HepG2 (cell line): ENCODE measurements around the gene CCDC183. TPM values are rescaled to one million over a fixed set of nuclear protein-coding genes. Genes with fewer than 3 reads are reported as not detected.
"Not testable (repeated sequence)": the region's sequence is repeated elsewhere in the genome, so short reads cannot be mapped to it uniquely, and the experiment has no call there.

Source experiments
- ATAC-seq: fragments of 200-7000 bp; cut with Tn5 transposase; 3 replicates; pipeline ENCODE4 v1.9.1; 2020; ENCODE audit warnings: mild to moderate bottlenecking, moderate library complexity
- BruUV-seq: library from RNA; stranded (reverse); fragments of 400-500 nt; replicated peaks from 2 replicates; lab custom pipeline; 2021; lab: Mats Ljungman, UMichigan
- CTCF ChIA-PET: fragments of 300-600 bp; formaldehyde crosslinking; extraction: SDS; loops from one replicate; lab custom pipeline; 2021; ENCODE audit warnings: low total read pairs, inconsistent platforms, low intra/inter-chr PET ratio; lab: Yijun Ruan, JAX
- POLR2A ChIA-PET: fragments of 350-600 bp; sonication (Branson Sonifier 250); formaldehyde crosslinking; loops from one replicate; lab custom pipeline; 2020; ENCODE audit warnings: antibody characterized with exemption, inconsistent platforms; lab: Yijun Ruan, JAX
- DNase-seq: peaks from one replicate; pipeline ENCODE4 v3.0.0-alpha.2; 2015; ENCODE audit warnings: low spot score
- FAIRE-seq: peaks from 3 replicates; lab custom pipeline; 2011; peaks lifted over from hg19 to GRCh38; lab: Jason Lieb, UNC
- H2AFZ ChIP-seq: one replicate; pipeline ENCODE4 v1.6.1; 2011; ENCODE audit warnings: low read length, inconsistent platforms
- H3K27ac ChIP-seq: fragments of 300-600 bp; 3 replicates; pipeline ENCODE4 v1.8.0; 2011; ENCODE audit warnings: mixed run types, mild to moderate bottlenecking, mixed read lengths, low read length, inconsistent platforms; ENCODE audit not compliant: insufficient read depth; ENCODE audit errors: extremely low read length
- H3K27me3 ChIP-seq, 2 experiments: fragments of 200-600 bp in 1 of 2; 2 replicates in 1 of 2; 3 replicates in 1 of 2; pipeline versions ENCODE4 v1.6.0 to v1.8.0; 2011; ENCODE audit warnings: low read length in 2 of 2, mild to moderate bottlenecking in 2 of 2, moderate library complexity in 2 of 2, inconsistent platforms in 1 of 2; ENCODE audit not compliant: insufficient read depth in 2 of 2, control insufficient read depth in 1 of 2
- H3K36me3 ChIP-seq, 2 experiments: fragments of 200-600 bp in 1 of 2; replicated peaks in 1 of 2; 2 replicates in 1 of 2; 3 replicates in 1 of 2; pipeline versions ENCODE4 v1.5.1 to v1.8.0; 2011; ENCODE audit warnings: low read length in 2 of 2, inconsistent platforms in 1 of 2; ENCODE audit not compliant: insufficient read depth in 2 of 2, control insufficient read depth in 1 of 2
- H3K4me1 ChIP-seq: 2 replicates; pipeline ENCODE4 v1.5.1; 2012; ENCODE audit warnings: low read length, inconsistent platforms; ENCODE audit not compliant: insufficient read depth
- H3K4me2 ChIP-seq: 2 replicates; pipeline ENCODE4 v1.6.0; 2011; ENCODE audit warnings: low read depth, low read length, inconsistent platforms
- H3K4me3 ChIP-seq, 3 experiments: fragments of 200-600 bp in 1 of 3; sonication (generic), shearing (Covaris generic) in 1 of 3; replicated peaks in 1 of 3; 2 replicates each; pipeline ENCODE4 v1.5.1; 2011 to 2016; ENCODE audit warnings: low read length in 3 of 3, inconsistent platforms in 2 of 3, low read depth in 2 of 3, mild to moderate bottlenecking in 2 of 3, control low read depth in 1 of 3, mixed read lengths in 1 of 3; ENCODE audit not compliant: insufficient read depth in 1 of 3
- H3K79me2 ChIP-seq: one replicate; pipeline ENCODE4 v1.6.1; 2011; ENCODE audit warnings: low read length, inconsistent platforms; ENCODE audit not compliant: insufficient read depth
- H3K9ac ChIP-seq: 2 replicates; pipeline ENCODE4 v1.6.0; 2011; ENCODE audit warnings: mild to moderate bottlenecking, low read depth, low read length, inconsistent platforms; ENCODE audit not compliant: insufficient read depth
- H3K9me3 ChIP-seq: 2 replicates; pipeline ENCODE4 v1.5.1; 2012; ENCODE audit warnings: mild to moderate bottlenecking, low read length
- H4K20me1 ChIP-seq: 2 replicates; pipeline ENCODE4 v1.6.0; 2011; ENCODE audit warnings: inconsistent platforms, mild to moderate bottlenecking, low read length, moderate library complexity; ENCODE audit not compliant: insufficient read depth
- CHD4 ChIP-seq: fragments of 200-600 bp; sonication (generic); IDR thresholded peaks from 2 replicates; pipeline ENCODE4 v1.7.0; 2017; ENCODE audit warnings: mild to moderate bottlenecking, low read length, borderline replicate concordance
- KDM1A ChIP-seq: IDR thresholded peaks from 2 replicates; pipeline ENCODE4 v1.6.1; 2016; ENCODE audit warnings: missing compliant biosample characterization
- NONO ChIP-seq, 2 experiments: fragments of 450-650 bp in 1 of 2; sonication (generic) in 1 of 2; formaldehyde crosslinking in 1 of 2; IDR thresholded peaks in 1 of 2; conservative IDR thresholded peaks in 1 of 2; 2 replicates each; pipeline versions ENCODE4 v1.6.1 to v1.8.0; 2017 to 2022; ENCODE audit warnings: mild to moderate bottlenecking in 1 of 2, missing genetic modification reagents in 1 of 2, moderate library complexity in 1 of 2
- ZKSCAN1 ChIP-seq: fragments of 150-350 bp; IDR thresholded peaks from 2 replicates; pipeline ENCODE4 v1.6.1; 2014; ENCODE audit warnings: low read length
- ZMYM2 ChIP-seq: sonication (generic); formaldehyde crosslinking; IDR thresholded peaks from 2 replicates; pipeline ENCODE4 v1.8.0; 2022; ENCODE audit warnings: mild to moderate bottlenecking, missing genetic modification reagents
- ZMYM3 ChIP-seq: sonication (generic); formaldehyde crosslinking; IDR thresholded peaks from 2 replicates; pipeline ENCODE4 v1.5.1; 2020; ENCODE audit warnings: mild to moderate bottlenecking, missing genetic modification reagents
- WGBS: methylation state at CpG from one replicate; pipeline ENCODE4 v1.1.6; 2017; ENCODE audit warnings: low lambda C conversion rate; 5-methylcytosine and 5-hydroxymethylcytosine counted together
- in situ Hi-C: cut with HindIII; loops from 2 replicates; pipeline ENCODE4 v1.10.0; 2017; ENCODE audit warnings: low pct_unique_long_range_greater_than_20kb; ENCODE audit not compliant: extremely low pct_ligation_motif_present
- intact Hi-C: fragments of 100-400 bp; cut with micrococcal nuclease; formaldehyde crosslinking; loops from one replicate; pipeline ENCODE4 v1.10.0; 2022; ENCODE audit not compliant: unreplicated experiment
- polyA plus RNA-seq, 8 experiments: library from polyadenylated mRNA; depleted of rRNA in 3 of 8; stranded (reverse) in 7 of 8; unstranded in 1 of 8; fragments of >200 nt; fragmentation: Illumina TruSeq in 4 of 8; extraction: Trizol in 4 of 8; gene quantifications; 2 replicates each; pipeline versions ENCODE4 v1.2.1 to v1.2.3, GENCODE V29; 2011 to 2016; ENCODE audit warnings: low read depth in 4 of 8, missing spikeins in 1 of 8, mixed read lengths in 1 of 8; ENCODE audit not compliant: insufficient read depth in 1 of 8
- total RNA-seq, 5 experiments: library from RNA; depleted of rRNA; stranded (reverse); fragments of >200 nt; fragmentation: Illumina TruSeq; extraction: Trizol; gene quantifications; 2 replicates each; pipeline ENCODE4 v1.2.3, GENCODE V29; 2016; ENCODE audit warnings: low read depth in 1 of 5
- TF ChIP-seq, protein P1 (sequence below): sonication (generic); formaldehyde crosslinking; IDR thresholded peaks from 2 replicates; pipeline ENCODE4 v1.5.1; 2020; ENCODE audit warnings: mild to moderate bottlenecking, missing genetic modification reagents, moderate library complexity

Gene CCDC183
- total and polyA plus RNA-seq, 2 of the 13 experiments (the other 11 are each of a cell fraction or from before 2014, with no cell fraction given): 5.0 to 66.4 TPM

DNA sequence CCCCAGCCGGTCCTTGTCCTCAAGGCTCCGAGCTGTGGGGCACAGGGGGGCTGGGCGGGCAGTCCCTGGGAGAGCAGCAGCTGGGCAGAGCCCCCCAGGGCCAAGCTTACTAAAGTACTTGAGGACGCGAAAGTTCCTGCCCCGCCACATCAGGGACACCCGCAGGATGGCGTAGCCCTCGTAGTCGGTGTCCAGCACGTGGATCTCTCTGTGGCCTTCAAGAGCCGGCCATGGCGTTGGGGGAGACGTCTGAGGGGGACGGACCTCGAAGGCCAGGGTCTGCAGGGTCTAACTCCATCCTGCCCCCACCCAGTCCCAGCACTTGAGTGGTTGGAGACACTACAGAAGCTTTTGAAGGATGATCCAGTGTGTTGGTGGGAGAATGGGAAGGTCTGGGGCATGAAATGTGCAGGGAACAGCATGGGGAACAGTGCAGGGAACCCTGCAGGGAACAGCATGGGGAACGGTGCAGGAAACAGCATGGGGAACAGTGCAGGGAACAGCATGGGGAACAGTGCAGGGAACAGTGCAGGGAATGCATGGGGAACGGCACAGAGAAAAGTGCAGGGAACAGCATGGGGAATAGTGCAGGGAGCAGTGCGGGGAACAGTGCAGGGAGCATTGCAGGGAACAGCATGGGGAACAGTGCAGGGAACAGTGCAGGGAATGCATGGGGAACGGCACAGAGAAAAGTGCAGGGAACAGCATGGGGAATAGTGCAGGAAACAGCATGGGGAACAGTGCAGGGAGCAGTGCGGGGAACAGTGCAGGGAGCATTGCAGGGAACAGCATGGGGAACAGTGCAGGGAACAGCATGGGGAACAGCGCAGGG, 40.6 kb upstream of the CCDC183 start:
- ATAC-seq; H2AFZ ChIP-seq; intact Hi-C loops; H3K36me3 ChIP-seq; H3K27ac ChIP-seq; in situ Hi-C loops; H3K4me3 ChIP-seq; POLR2A ChIA-PET; H4K20me1 ChIP-seq; DNase-seq; BruUV-seq; FAIRE-seq; H3K9ac ChIP-seq; H3K79me2 ChIP-seq; CTCF ChIA-PET; TF ChIP-seq NONO (IDR thresholded peaks at IDR 0.05): not testable (repeated sequence)
- H3K4me2 ChIP-seq: 0 out of 2 replicates have a peak overlapping the region, but pooled peaks have one; percentile 30
- H3K4me1 ChIP-seq: peaks cover 15% of the 10 kb centered on the region; the same call in 1 of the 2 replicates
- peaks cover 8 to 43% of the 10 kb centered on the region in 2 experiments; a peak in 4 of 5 replicates for H3K27me3 ChIP-seq
- 63% methylated on average over 20 of the region's 22 CpGs for WGBS
- TF ChIP-seq, protein P1, sequence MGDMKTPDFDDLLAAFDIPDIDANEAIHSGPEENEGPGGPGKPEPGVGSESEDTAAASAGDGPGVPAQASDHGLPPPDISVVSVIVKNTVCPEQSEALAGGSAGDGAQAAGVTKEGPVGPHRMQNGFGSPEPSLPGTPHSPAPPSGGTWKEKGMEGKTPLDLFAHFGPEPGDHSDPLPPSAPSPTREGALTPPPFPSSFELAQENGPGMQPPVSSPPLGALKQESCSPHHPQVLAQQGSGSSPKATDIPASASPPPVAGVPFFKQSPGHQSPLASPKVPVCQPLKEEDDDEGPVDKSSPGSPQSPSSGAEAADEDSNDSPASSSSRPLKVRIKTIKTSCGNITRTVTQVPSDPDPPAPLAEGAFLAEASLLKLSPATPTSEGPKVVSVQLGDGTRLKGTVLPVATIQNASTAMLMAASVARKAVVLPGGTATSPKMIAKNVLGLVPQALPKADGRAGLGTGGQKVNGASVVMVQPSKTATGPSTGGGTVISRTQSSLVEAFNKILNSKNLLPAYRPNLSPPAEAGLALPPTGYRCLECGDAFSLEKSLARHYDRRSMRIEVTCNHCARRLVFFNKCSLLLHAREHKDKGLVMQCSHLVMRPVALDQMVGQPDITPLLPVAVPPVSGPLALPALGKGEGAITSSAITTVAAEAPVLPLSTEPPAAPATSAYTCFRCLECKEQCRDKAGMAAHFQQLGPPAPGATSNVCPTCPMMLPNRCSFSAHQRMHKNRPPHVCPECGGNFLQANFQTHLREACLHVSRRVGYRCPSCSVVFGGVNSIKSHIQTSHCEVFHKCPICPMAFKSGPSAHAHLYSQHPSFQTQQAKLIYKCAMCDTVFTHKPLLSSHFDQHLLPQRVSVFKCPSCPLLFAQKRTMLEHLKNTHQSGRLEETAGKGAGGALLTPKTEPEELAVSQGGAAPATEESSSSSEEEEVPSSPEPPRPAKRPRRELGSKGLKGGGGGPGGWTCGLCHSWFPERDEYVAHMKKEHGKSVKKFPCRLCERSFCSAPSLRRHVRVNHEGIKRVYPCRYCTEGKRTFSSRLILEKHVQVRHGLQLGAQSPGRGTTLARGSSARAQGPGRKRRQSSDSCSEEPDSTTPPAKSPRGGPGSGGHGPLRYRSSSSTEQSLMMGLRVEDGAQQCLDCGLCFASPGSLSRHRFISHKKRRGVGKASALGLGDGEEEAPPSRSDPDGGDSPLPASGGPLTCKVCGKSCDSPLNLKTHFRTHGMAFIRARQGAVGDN (CRISPR knock-in tag): peak; percentile 46
- TF ChIP-seq ZMYM3 (CRISPR knock-in tag) (peak; percentile 98), ZKSCAN1 (peak; percentile 58; the same call in 1 of the 2 replicates), CHD4 (0 out of 2 replicates have a peak, but pooled peaks have one; percentile 40), NONO (CRISPR knock-in tag; conservative IDR thresholded peaks at IDR 0.05) (peak; percentile 39; the same call in 1 of the 2 replicates), ZMYM2 (CRISPR knock-in tag) (peak; percentile 88), KDM1A (CRISPR knock-in tag) (peak; percentile 52; the same call in 1 of the 2 replicates)
- TF ChIP-seq, all 625 proteins: peak for 7; not testable (repeated sequence) for 618
- peaks cover 15% of the 10 kb centered on the region for H3K9me3 ChIP-seq
